HG03060 (cell line): ENCODE results near the gene RET.

Experiments
- ATAC-seq: cut with Tn5 transposase; IDR thresholded peaks from one replicate; pipeline ENCODE4 v1.9.1; 2021; ENCODE audit warnings: low read depth, moderate number of reproducible peaks; ENCODE audit not compliant: unreplicated experiment

The RET gene

GRCh38 chr10:43118631-43119415, 42.0 kb downstream of the RET start:
- ATAC-seq = no peak

GRCh38 chr10:43119416-43120115, 42.7 kb downstream of the RET start:
- no peak for ATAC-seq

- no peak for ATAC-seq
Measured at GRCh38 chr10:43120116-43120928, 43.5 kb downstream of the RET start.

GRCh38 chr10:43120929-43121314, 44.1 kb downstream of the RET start:
- ATAC-seq = peak; percentile 55

GRCh38 chr10:43121444-43121843, 44.6 kb downstream of the RET start:
- no peak for ATAC-seq

- no peak for ATAC-seq
Measured at GRCh38 chr10:43122096-43122495, 45.2 kb downstream of the RET start.

GRCh38 chr10:43122826-43123225, 46.0 kb downstream of the RET start:
- no peak for ATAC-seq

GRCh38 chr10:43123361-43124093, 46.7 kb downstream of the RET start:
- ATAC-seq = no peak

- ATAC-seq = no peak
Measured at GRCh38 chr10:43124094-43124521, 47.2 kb downstream of the RET start.

GRCh38 chr10:43124574-43125273, 47.9 kb downstream of the RET start:
- ATAC-seq = no peak

GRCh38 chr10:43125274-43125845, 48.5 kb downstream of the RET start:
- ATAC-seq = no peak

GRCh38 chr10:43125881-43126731, 49.2 kb downstream of the RET start:
- ATAC-seq = no peak

- peak; percentile 45 for ATAC-seq
Measured at GRCh38 chr10:43126759-43127424, 50.0 kb downstream of the RET start.

- no peak for ATAC-seq
Measured at GRCh38 chr10:43127442-43127841, 50.6 kb downstream of the RET start.

- no peak for ATAC-seq
Measured at GRCh38 chr10:43128331-43128730, 51.5 kb downstream of the RET start.

- ATAC-seq = peak; percentile 50
Measured at GRCh38 chr10:43128958-43129706, 52.3 kb downstream of the RET start.

GRCh38 chr10:43130770-43131171, 53.9 kb downstream of the RET start:
- ATAC-seq = no peak
